Keratinocyte (primary cell): ENCODE results near the gene C2. TPM values are rescaled to one million over a fixed set of nuclear protein-coding genes. Genes with fewer than 3 reads are reported as not detected.

Source experiments
- DNase-seq: peaks from one replicate; pipeline ENCODE4 v3.0.0-alpha.2; 2011; ENCODE audit warnings: low read depth, missing footprints, low spot score
- FAIRE-seq: peaks from 2 replicates; lab custom pipeline; 2011; peaks lifted over from hg19 to GRCh38; lab: Jason Lieb, UNC
- H2AFZ ChIP-seq: 2 replicates; pipeline ENCODE4 v1.6.0; 2012; ENCODE audit warnings: low read length, control low read depth, inconsistent platforms; ENCODE audit not compliant: control insufficient read depth
- H3K27ac ChIP-seq: 2 replicates; pipeline ENCODE4 v1.5.1; 2011; ENCODE audit warnings: low read length; ENCODE audit not compliant: control insufficient read depth, insufficient read depth
- H3K27me3 ChIP-seq: 3 replicates; pipeline ENCODE4 v1.6.0; 2011; ENCODE audit warnings: low read length; ENCODE audit not compliant: control insufficient read depth, insufficient read depth; ENCODE audit errors: extremely low read depth
- H3K36me3 ChIP-seq, 2 experiments: 2 replicates in 1 of 2; 3 replicates in 1 of 2; pipeline ENCODE4 v1.5.1; 2011; ENCODE audit warnings: low read length in 2 of 2, mild to moderate bottlenecking in 1 of 2; ENCODE audit not compliant: control insufficient read depth in 2 of 2, insufficient read depth in 2 of 2; ENCODE audit errors: extremely low read depth in 1 of 2
- H3K4me1 ChIP-seq: 3 replicates; pipeline ENCODE4 v1.5.1; 2011; ENCODE audit warnings: low read length; ENCODE audit not compliant: control insufficient read depth, insufficient read depth; ENCODE audit errors: extremely low read depth
- H3K4me2 ChIP-seq: 3 replicates; pipeline ENCODE4 v1.6.0; 2011; ENCODE audit warnings: low read depth, low read length; ENCODE audit not compliant: control insufficient read depth, insufficient read depth; ENCODE audit errors: extremely low read depth
- H3K4me3 ChIP-seq, 3 experiments: fragments of 200-600 bp in 1 of 3; sonication (generic) in 1 of 3; 2 replicates in 2 of 3; 3 replicates in 1 of 3; pipeline ENCODE4 v1.5.1; 2011 to 2016; ENCODE audit warnings: low read length in 3 of 3, mild to moderate bottlenecking in 3 of 3, control low read depth in 2 of 3, inconsistent platforms in 1 of 3, low read depth in 1 of 3, mixed read lengths in 1 of 3, mixed run types in 1 of 3, moderate library complexity in 1 of 3; ENCODE audit not compliant: control insufficient read depth in 2 of 3, insufficient read depth in 2 of 3; ENCODE audit errors: extremely low read depth in 1 of 3
- H3K79me2 ChIP-seq: 2 replicates; pipeline ENCODE4 v1.6.0; 2012; ENCODE audit warnings: low read length; ENCODE audit not compliant: control insufficient read depth, insufficient read depth
- H3K9ac ChIP-seq: 3 replicates; pipeline ENCODE4 v1.6.0; 2011; ENCODE audit warnings: low read length; ENCODE audit not compliant: control insufficient read depth, insufficient read depth; ENCODE audit errors: extremely low read depth
- H3K9me1 ChIP-seq: 3 replicates; pipeline ENCODE4 v1.6.0; 2011; ENCODE audit warnings: low read length; ENCODE audit not compliant: control insufficient read depth, insufficient read depth; ENCODE audit errors: extremely low read depth
- H3K9me3 ChIP-seq: 2 replicates; pipeline ENCODE4 v1.5.1; 2012; ENCODE audit warnings: low read depth, low read length; ENCODE audit not compliant: control insufficient read depth
- H4K20me1 ChIP-seq: 3 replicates; pipeline ENCODE4 v1.6.0; 2011; ENCODE audit warnings: low read length; ENCODE audit not compliant: control insufficient read depth, insufficient read depth; ENCODE audit errors: extremely low read depth
- CTCF ChIP-seq, 3 experiments: IDR thresholded peaks in 1 of 3; conservative IDR thresholded peaks in 1 of 3; optimal IDR thresholded peaks in 1 of 3; 2 replicates in 2 of 3; 3 replicates in 1 of 3; pipeline versions ENCODE3 to v1.5.1; 2011; ENCODE audit warnings: low read length in 3 of 3, mild to moderate bottlenecking in 3 of 3, moderate library complexity in 2 of 3, control low read depth in 1 of 3, inconsistent platforms in 1 of 3; ENCODE audit not compliant: insufficient read depth in 2 of 3; ENCODE audit errors: extremely low read depth in 1 of 3
- EZH2 ChIP-seq: IDR thresholded peaks from one replicate; pipeline ENCODE4 v1.6.1; 2012; ENCODE audit warnings: inconsistent platforms, mild to moderate bottlenecking, low read length, moderate library complexity
- dilution Hi-C: fragments of 300-500 bp; cut with MboI; formaldehyde crosslinking; loops from one replicate; pipeline ENCODE4 v1.7.0; 2020; ENCODE audit warnings: low sequenced_read_pairs; ENCODE audit not compliant: extremely low pct_ligation_motif_present
- polyA plus RNA-seq, 5 experiments: library from polyadenylated mRNA; depleted of rRNA in 3 of 5; stranded (reverse) in 3 of 5; stranded (forward) in 1 of 5; unstranded in 1 of 5; fragments of >200 nt; gene quantifications; 1 replicate in 1 of 5; 2 replicates in 3 of 5; 3 replicates in 1 of 5; pipeline versions ENCODE4 v1.2.1 to v1.2.3, GENCODE V29; 2011 to 2012; ENCODE audit warnings: missing spikeins in 2 of 5, low read depth in 1 of 5, low replicate concordance in 1 of 5

Gene C2
- polyA plus RNA-seq, 1 donor (not counting 4 experiments of a cell fraction or from before 2014, with no cell fraction given), result not detected

DNA sequence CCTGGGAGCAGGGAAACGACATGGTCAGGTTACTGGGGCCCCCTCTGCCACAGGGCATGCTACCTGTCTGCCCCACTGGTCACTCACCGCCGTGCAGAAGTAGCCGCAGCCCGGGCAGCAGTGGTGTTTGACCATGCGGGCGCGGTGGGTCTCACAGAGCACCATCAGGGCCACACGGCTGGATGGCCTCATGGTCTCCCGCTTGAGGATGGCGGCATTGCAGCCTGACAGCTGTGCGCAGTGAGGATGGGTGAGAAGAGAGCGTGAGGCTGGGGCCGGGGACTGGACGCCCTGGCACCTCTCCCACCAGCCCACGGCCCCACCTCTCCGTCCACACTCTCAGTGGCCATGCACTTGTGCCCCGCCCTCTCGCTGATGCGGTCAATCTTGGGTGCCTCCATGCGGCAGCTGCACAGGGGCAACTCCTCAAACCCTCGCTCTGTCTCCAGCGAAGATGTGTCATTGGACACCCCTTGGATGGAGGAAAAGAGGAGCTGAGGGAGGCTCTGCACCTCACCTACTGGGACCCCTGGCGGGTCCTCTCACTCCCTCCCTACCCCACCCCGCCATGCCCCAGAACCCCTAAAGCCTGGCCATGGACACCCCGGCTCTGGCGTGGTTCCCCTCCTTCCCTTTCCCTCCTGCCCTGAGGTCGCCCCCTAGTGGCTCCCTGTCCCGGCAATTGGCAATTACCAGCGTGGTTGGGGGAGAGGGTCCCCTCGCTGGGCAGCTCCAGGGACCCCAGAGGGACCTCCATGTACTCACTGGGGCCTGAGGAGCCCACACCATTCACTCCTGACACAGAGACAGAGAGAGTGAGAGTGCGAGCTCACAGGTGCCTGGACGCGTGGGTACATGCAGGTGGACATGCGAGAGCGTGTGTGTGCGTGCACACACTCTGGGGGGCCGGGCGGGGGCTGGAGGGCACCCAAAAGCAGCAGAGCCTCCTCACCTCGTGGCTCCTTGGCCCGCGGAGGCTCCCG is 39.0 kb upstream of the C2 start:
- Histone ChIP-seq H3K9me1 (no peaks in the 10 kb centered on the region), H3K4me3 (no peak overlapping the region), H3K4me2 (no peak overlapping the region), H4K20me1 (no peaks in the 10 kb centered on the region), H3K9ac (no peak overlapping the region), H3K27me3 (no peaks in the 10 kb centered on the region), H3K79me2 (no peaks in the 10 kb centered on the region), H3K27ac (no peak overlapping the region), H3K36me3 (peaks cover 33 to 36% of the 10 kb centered on the region in 2 experiments), H3K4me1 (no peaks in the 10 kb centered on the region), H3K9me3 (no peaks in the 10 kb centered on the region), H2AFZ (no peak overlapping the region)
- FAIRE-seq, result no peak
- TF ChIP-seq EZH2, result no peak
- peak; percentile 60 to 82 (median 77) for TF ChIP-seq CTCF (optimal IDR thresholded peaks at IDR 0.05 in 1 of 3, IDR thresholded peaks at IDR 0.05 in 1 of 3, conservative IDR thresholded peaks at IDR 0.05 in 1 of 3; ENCODE audit: extremely low read depth in 1 of 3, insufficient read depth in 2 of 3, low read length in 3 of 3)
- no peak for DNase-seq
- dilution Hi-C loops, result no loop called here

- H4K20me1 ChIP-seq, result no peaks in the 10 kb centered on the region
- dilution Hi-C loops, result no loop called here
- no peaks in the 10 kb centered on the region for H3K79me2 ChIP-seq
- no peak overlapping the region for H2AFZ ChIP-seq
- no peaks in the 10 kb centered on the region for H3K4me1 ChIP-seq
- H3K27ac ChIP-seq, result no peak overlapping the region
- H3K9me1 ChIP-seq, result no peaks in the 10 kb centered on the region
- peaks cover 30 to 33% of the 10 kb centered on the region in 2 experiments for H3K36me3 ChIP-seq
- DNase-seq (no peak), FAIRE-seq (no peak)
- no peak overlapping the region for H3K4me3 ChIP-seq
- no peaks in the 10 kb centered on the region for H3K27me3 ChIP-seq
- H3K9me3 ChIP-seq, result no peaks in the 10 kb centered on the region
- no peak overlapping the region for H3K4me2 ChIP-seq
- TF ChIP-seq CTCF (optimal IDR thresholded peaks at IDR 0.05 in 1 of 3, IDR thresholded peaks at IDR 0.05 in 1 of 3, conservative IDR thresholded peaks at IDR 0.05 in 1 of 3; ENCODE audit: extremely low read depth in 1 of 3, insufficient read depth in 2 of 3, low read length in 3 of 3) (no peak), EZH2 (no peak)
- no peak overlapping the region for H3K9ac ChIP-seq
These were observed 38.1 kb upstream of the C2 start for GRCh38 chr6:31889331-31889972.
